Measurements from ENCODE around the gene OR6J1.

DNA sequence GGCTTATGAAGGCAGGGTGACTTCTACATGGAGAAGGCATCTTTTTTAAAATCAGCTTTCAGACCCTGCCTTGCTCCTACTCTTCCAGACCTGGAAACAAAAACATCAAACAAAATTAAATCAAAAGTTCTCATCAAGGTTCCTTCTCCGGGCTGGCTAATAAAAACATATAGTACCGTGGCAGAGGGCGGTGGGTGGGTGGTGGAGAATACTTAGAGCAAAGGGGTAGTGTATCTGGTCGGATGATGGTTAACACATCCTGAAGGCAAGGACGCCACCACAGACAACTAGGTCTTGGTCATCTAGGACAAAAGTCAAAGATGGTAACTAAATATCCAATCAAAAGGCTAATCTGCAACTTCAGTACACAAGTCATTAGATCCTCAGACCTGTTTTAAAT, 56.9 kb downstream of the OR6J1 start:
- TF ChIP-seq GABPA (IDR thresholded peaks at IDR 0.05 in 1 of 2, conservative IDR thresholded peaks at IDR 0.05 in 1 of 2) (no peak), NR2F2 (IDR thresholded peaks at IDR 0.05) (no peak), EGR1 (IDR thresholded peaks at IDR 0.05; ENCODE audit: low read depth in 2 of 2) (no peak), JUND (IDR thresholded peaks at IDR 0.05) (no peak), YY1 (IDR thresholded peaks at IDR 0.05) (no peak), HNF4G (IDR thresholded peaks at IDR 0.05) (no peak), RAD21 (IDR thresholded peaks at IDR 0.05) (no peak), TAF1 (conservative IDR thresholded peaks at IDR 0.05) (no peak), SP1 (IDR thresholded peaks at IDR 0.05) (no peak)
- TF ChIP-seq, protein P1, sequence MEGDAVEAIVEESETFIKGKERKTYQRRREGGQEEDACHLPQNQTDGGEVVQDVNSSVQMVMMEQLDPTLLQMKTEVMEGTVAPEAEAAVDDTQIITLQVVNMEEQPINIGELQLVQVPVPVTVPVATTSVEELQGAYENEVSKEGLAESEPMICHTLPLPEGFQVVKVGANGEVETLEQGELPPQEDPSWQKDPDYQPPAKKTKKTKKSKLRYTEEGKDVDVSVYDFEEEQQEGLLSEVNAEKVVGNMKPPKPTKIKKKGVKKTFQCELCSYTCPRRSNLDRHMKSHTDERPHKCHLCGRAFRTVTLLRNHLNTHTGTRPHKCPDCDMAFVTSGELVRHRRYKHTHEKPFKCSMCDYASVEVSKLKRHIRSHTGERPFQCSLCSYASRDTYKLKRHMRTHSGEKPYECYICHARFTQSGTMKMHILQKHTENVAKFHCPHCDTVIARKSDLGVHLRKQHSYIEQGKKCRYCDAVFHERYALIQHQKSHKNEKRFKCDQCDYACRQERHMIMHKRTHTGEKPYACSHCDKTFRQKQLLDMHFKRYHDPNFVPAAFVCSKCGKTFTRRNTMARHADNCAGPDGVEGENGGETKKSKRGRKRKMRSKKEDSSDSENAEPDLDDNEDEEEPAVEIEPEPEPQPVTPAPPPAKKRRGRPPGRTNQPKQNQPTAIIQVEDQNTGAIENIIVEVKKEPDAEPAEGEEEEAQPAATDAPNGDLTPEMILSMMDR (IDR thresholded peaks at IDR 0.05; ENCODE audit: low read depth, low read length, missing input control) = no peak
- TF ChIP-seq, protein P2, sequence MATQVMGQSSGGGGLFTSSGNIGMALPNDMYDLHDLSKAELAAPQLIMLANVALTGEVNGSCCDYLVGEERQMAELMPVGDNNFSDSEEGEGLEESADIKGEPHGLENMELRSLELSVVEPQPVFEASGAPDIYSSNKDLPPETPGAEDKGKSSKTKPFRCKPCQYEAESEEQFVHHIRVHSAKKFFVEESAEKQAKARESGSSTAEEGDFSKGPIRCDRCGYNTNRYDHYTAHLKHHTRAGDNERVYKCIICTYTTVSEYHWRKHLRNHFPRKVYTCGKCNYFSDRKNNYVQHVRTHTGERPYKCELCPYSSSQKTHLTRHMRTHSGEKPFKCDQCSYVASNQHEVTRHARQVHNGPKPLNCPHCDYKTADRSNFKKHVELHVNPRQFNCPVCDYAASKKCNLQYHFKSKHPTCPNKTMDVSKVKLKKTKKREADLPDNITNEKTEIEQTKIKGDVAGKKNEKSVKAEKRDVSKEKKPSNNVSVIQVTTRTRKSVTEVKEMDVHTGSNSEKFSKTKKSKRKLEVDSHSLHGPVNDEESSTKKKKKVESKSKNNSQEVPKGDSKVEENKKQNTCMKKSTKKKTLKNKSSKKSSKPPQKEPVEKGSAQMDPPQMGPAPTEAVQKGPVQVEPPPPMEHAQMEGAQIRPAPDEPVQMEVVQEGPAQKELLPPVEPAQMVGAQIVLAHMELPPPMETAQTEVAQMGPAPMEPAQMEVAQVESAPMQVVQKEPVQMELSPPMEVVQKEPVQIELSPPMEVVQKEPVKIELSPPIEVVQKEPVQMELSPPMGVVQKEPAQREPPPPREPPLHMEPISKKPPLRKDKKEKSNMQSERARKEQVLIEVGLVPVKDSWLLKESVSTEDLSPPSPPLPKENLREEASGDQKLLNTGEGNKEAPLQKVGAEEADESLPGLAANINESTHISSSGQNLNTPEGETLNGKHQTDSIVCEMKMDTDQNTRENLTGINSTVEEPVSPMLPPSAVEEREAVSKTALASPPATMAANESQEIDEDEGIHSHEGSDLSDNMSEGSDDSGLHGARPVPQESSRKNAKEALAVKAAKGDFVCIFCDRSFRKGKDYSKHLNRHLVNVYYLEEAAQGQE (IDR thresholded peaks at IDR 0.05) = no peak
- TF ChIP-seq, protein P3, sequence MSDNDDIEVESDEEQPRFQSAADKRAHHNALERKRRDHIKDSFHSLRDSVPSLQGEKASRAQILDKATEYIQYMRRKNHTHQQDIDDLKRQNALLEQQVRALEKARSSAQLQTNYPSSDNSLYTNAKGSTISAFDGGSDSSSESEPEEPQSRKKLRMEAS (IDR thresholded peaks at IDR 0.05) = no peak
